BJ (cell line): ENCODE measurements around the gene IL18. TPM values are rescaled to one million over a fixed set of nuclear protein-coding genes. Genes with fewer than 3 reads are reported as not detected.

Source experiments
- CTCF ChIA-PET: fragments of 350-600 bp; formaldehyde crosslinking; extraction: SDS; loops from one replicate; lab custom pipeline; 2021; ENCODE audit warnings: antibody characterized with exemption, inconsistent platforms; lab: Yijun Ruan, JAX
- POLR2A ChIA-PET: fragments of 300-600 bp; sonication (Branson Sonifier 250); formaldehyde crosslinking; extraction: SDS; loops from one replicate; lab custom pipeline; 2021; ENCODE audit warnings: antibody characterized with exemption; lab: Charles Lee
- DNase-seq: peaks from one replicate; pipeline ENCODE4 v3.0.0-alpha.2; 2011; ENCODE audit warnings: low read depth
- H3K27me3 ChIP-seq: 2 replicates; pipeline ENCODE4 v1.6.0; 2011; ENCODE audit warnings: low read length; ENCODE audit not compliant: control insufficient read depth, insufficient read depth
- H3K36me3 ChIP-seq: 2 replicates; pipeline ENCODE4 v1.5.1; 2011; ENCODE audit warnings: low read length; ENCODE audit not compliant: control insufficient read depth, insufficient read depth
- H3K4me3 ChIP-seq: 2 replicates; pipeline ENCODE4 v1.5.1; 2011; ENCODE audit warnings: low read depth, mild to moderate bottlenecking, control low read depth, low read length
- polyA plus RNA-seq: library from polyadenylated mRNA; depleted of rRNA; stranded (reverse); fragments of >200 nt; gene quantifications from 2 replicates; pipeline ENCODE4 v1.2.3, GENCODE V29; 2011
- TF ChIP-seq, protein P1 (sequence below): IDR thresholded peaks from 2 replicates; pipeline ENCODE4 v1.5.1; 2011; ENCODE audit warnings: low read depth, mild to moderate bottlenecking, control low read depth, inconsistent platforms, low read length, moderate library complexity; ENCODE audit not compliant: insufficient read depth

IL18 gene
- polyA plus RNA-seq, 1 experiment, result 1.5 TPM

DNA sequence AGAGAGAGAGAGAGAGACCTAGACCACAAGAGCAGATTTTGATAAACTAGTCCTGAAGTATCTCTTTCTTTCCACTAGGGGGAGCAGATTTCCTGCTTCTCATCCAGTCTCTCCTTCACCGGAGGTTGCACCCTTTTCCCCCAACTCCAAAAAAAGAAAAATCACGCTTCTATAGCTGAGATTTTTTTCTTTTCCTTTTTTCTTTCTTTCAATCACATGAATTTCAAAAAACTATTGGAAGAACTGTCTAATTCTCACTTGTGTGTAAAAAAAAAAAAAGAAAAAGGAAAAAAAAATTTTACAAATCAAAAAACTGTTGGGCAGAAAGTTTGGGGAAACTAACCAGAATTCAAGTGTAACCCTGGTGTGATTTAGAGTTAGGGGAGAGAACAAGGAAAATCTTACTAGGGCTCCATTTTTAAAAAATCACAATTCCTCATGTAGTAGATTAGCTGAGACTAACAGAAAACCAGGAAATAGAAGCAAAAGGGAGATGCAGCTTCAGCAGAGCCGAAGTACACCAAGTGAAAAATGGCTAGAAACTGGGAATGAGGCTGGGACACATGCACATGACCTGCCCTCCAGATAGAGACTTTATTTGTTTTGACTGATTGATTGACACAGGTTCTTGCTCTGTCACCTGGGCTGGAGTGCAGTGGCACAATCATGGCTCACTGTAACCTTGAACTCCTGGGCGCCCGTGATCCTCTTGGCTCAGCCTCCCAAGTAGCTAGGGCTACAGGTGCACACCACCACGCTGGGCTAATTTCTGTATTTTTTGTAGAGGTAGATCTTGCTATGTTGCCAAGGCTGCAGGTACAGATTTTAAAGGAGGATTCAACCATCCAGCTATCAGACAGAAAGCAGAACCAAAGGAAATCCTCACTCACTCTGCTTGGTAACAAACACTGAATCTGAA is 50.1 kb downstream of the IL18 start:
- TF ChIP-seq, protein P1, sequence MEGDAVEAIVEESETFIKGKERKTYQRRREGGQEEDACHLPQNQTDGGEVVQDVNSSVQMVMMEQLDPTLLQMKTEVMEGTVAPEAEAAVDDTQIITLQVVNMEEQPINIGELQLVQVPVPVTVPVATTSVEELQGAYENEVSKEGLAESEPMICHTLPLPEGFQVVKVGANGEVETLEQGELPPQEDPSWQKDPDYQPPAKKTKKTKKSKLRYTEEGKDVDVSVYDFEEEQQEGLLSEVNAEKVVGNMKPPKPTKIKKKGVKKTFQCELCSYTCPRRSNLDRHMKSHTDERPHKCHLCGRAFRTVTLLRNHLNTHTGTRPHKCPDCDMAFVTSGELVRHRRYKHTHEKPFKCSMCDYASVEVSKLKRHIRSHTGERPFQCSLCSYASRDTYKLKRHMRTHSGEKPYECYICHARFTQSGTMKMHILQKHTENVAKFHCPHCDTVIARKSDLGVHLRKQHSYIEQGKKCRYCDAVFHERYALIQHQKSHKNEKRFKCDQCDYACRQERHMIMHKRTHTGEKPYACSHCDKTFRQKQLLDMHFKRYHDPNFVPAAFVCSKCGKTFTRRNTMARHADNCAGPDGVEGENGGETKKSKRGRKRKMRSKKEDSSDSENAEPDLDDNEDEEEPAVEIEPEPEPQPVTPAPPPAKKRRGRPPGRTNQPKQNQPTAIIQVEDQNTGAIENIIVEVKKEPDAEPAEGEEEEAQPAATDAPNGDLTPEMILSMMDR, result peak; percentile 69
- CTCF ChIA-PET, result interaction anchor here (0.7 to 6.1 kb wide), 35 partner anchors 9 to 171 kb away, joined by 3 to 58 read pairs (median 4); partner anchors contain the start of gene BCO2
- DNase-seq, result no peak
- Histone ChIP-seq H3K27me3 (no peaks in the 10 kb centered on the region), H3K4me3 (no peak overlapping the region), H3K36me3 (no peaks in the 10 kb centered on the region)
- POLR2A ChIA-PET, result no interaction called here

DNA sequence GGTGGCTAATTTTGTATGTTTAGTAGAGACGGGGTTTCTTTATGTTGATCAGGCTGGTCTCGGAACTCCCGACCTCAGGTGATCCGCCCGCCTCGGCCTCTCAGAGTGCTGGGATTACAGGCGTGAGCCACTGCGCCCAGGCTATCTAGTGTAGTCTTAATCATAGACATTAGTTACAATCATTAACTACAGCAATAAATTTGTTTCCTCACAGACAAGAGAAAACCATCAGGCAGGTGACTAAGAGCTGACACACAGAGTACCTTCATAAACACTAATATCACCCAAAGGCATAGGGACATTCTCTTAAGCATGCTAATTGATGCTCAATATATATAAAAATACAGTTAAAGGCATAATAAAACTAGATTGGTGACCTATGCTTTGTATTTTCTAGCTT is 57.8 kb downstream of the IL18 start:
- no peak overlapping the region for H3K4me3 ChIP-seq
- H3K36me3 ChIP-seq, result no peaks in the 10 kb centered on the region
- TF ChIP-seq, protein P1, result no peak
- no peak for DNase-seq
- CTCF ChIA-PET, result interaction anchor here (1.1 to 7.0 kb wide), 3 partner anchors 6 to 174 kb away, joined by 3 to 48 read pairs (median 3); no protein-coding TSS in a partner anchor
- POLR2A ChIA-PET, result no interaction called here
- H3K27me3 ChIP-seq, result no peaks in the 10 kb centered on the region

- Histone ChIP-seq H3K27me3 (no peaks in the 10 kb centered on the region), H3K4me3 (no peak overlapping the region), H3K36me3 (no peaks in the 10 kb centered on the region)
- ChIA-PET POLR2A (no interaction called here), CTCF (interaction anchor here (1.4 to 7.0 kb wide), 2 partner anchors 9 to 177 kb away, joined by 4 to 48 read pairs; no protein-coding TSS in a partner anchor)
- DNase-seq, result no peak
- TF ChIP-seq, protein P1, result no peak
Measured at GRCh38 chr11:112103446-112103845, 60.4 kb downstream of the IL18 start.

DNA sequence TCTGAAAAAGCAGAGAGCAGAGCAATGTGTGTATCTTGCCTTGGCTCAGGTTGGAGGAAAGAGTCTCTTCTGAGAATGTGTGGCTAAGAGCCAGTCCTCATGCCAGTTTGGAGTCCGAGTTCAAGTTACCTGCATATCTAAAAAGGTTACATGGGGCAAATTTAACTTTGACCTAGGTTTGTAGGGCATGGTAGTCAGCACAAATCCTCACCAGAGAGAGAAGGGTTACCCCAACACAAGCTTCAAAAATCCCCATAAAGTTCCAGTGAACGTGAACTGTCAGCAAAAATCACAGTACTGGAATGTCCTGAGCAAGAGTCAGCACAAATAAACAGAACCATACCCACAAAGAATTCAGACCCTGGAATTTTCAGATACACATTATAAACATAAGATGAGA is 63.4 kb downstream of the IL18 start:
- CTCF ChIA-PET, result interaction anchor here (7.0 kb wide), 1 partner anchor 12 kb away, joined by 48 read pairs; no protein-coding TSS in a partner anchor
- 0 out of 2 replicates have a peak, but pooled peaks cover 1% of the 10 kb centered on the region for H3K36me3 ChIP-seq
- POLR2A ChIA-PET, result no interaction called here
- no peaks in the 10 kb centered on the region for H3K27me3 ChIP-seq
- no peak overlapping the region for H3K4me3 ChIP-seq
- DNase-seq, result no peak
- TF ChIP-seq, protein P1, result no peak
